Measurements from ENCODE around the gene PCSK6.

DNA sequence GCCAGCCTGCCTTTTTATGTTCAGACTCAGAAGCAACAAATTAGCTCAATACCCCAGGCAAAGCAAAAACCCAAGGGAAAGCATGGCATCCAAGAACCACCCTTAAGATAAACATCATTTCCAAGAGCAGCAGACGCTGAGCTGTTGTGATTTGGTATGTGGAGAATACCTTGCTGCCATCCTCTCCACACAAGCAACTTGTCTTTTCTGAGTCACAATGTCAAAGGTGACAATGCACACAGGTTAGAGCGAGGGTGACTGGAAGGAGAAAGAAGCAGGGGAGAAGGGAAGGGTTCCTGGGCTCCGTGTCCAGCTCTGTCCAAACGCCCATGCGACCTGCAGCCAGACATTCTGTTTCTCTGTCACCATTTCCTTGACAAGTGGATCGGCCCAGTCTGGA is 6.0 kb downstream of the PCSK6 start:
- no peak for TF ChIP-seq POLR2A (IDR thresholded peaks at IDR 0.05)
- TF ChIP-seq, protein P1, sequence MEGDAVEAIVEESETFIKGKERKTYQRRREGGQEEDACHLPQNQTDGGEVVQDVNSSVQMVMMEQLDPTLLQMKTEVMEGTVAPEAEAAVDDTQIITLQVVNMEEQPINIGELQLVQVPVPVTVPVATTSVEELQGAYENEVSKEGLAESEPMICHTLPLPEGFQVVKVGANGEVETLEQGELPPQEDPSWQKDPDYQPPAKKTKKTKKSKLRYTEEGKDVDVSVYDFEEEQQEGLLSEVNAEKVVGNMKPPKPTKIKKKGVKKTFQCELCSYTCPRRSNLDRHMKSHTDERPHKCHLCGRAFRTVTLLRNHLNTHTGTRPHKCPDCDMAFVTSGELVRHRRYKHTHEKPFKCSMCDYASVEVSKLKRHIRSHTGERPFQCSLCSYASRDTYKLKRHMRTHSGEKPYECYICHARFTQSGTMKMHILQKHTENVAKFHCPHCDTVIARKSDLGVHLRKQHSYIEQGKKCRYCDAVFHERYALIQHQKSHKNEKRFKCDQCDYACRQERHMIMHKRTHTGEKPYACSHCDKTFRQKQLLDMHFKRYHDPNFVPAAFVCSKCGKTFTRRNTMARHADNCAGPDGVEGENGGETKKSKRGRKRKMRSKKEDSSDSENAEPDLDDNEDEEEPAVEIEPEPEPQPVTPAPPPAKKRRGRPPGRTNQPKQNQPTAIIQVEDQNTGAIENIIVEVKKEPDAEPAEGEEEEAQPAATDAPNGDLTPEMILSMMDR (IDR thresholded peaks at IDR 0.05) = no peak

All from stomach (tissue), 4 donors.